ENCODE data around the gene PCDH9. TPM values are rescaled to one million over a fixed set of nuclear protein-coding genes. Genes with fewer than 3 reads are reported as not detected.

PCDH9 gene
- total and polyA plus RNA-seq, 2 of the 13 experiments (the other 11 are each of a cell fraction or from before 2014, with no cell fraction given), result 0.09 TPM; not detected in 1

DNA sequence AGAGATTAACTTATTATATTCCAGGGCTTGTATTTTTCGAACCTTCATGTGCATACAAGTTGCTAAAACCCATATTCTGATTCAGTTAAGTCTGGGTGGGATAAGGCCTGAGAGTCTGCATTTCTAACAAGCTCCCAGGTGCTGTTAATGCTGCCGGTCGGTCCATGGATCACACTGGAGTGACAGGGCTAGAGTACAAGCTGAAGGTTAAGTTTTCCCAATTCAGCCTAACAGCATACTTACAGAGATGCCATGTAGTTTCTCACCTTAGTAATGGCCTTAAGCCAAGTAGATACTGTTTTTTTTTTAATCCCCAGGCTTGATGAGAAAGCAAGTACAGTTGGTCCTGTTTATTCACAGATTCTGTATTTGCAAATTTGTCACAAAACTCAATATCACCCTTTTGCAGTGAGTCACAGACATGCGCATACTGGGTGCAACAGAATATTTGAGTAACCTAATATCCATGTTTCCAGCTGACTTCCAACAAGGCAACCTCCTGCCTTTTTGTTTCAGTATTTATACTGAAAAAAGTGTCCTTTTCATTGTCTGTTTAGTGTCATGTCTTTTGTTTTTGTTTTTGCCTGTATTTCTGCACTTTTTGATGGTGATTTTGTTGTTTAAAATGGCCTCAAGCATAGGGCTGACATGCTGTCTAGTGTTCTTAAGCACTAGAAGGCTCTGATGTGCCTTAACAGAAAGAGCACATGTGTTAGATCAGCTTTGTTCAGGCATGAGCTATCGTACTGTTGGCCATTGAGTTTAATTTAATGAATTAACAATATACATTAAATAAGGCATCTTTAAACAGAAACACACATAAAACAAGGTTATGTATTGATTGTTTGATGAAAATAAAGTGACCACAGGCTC, 875.0 kb downstream of the PCDH9 start (continued):
- TF ChIP-seq ZNF563 (CRISPR knock-in tag; IDR thresholded peaks at IDR 0.05) (no peak), MEIS1 (CRISPR knock-in tag; IDR thresholded peaks at IDR 0.05; ENCODE audit: borderline replicate concordance) (no peak), ZNF691 (CRISPR knock-in tag; IDR thresholded peaks at IDR 0.05; ENCODE audit: borderline replicate concordance, low read depth) (no peak), MXD1 (CRISPR knock-in tag; IDR thresholded peaks at IDR 0.05) (no peak)

DNA sequence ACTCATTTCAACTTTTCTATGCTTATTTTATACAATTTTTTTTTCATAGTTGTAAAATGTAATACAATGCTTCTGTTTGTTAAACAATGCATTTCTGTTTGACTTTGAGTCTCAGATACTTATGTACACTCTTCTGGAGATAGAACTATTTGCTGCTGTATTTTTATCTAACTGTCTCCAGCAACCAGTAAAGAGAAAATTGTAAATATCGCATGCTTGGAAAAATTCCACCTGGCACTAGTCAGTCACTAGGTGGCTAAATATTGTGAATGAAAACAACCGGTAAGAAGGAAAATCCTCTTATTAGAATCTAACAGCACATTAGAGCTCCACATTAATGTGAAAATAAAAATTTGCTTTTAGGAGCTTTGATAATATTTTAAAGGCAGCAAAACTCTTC, 876.5 kb downstream of the PCDH9 start:
- no peak overlapping the region for H3K27ac ChIP-seq (ENCODE audit: extremely low read length, insufficient read depth, low read length)
- no peak for DNase-seq (ENCODE audit: low spot score)
- CTCF ChIA-PET (ENCODE audit: low intra/inter-chr PET ratio, low total read pairs), result no interaction called here
- H3K36me3 ChIP-seq (replicated peaks in 1 of 2; ENCODE audit: control insufficient read depth in 1 of 2, insufficient read depth in 2 of 2, low read length in 2 of 2), result no peaks in the 10 kb centered on the region
- WGBS (ENCODE audit: low lambda C conversion rate), result 0% methylated on average over 2 of the region's 2 CpGs
- ATAC-seq, result no peak
- H2AFZ ChIP-seq (ENCODE audit: low read length), result no peak overlapping the region
- H3K4me2 ChIP-seq (ENCODE audit: low read depth, low read length), result no peak overlapping the region
- no peaks in the 10 kb centered on the region for H4K20me1 ChIP-seq (ENCODE audit: insufficient read depth, low read length)
- H3K9me3 ChIP-seq (ENCODE audit: low read length), result no peaks in the 10 kb centered on the region
- H3K79me2 ChIP-seq (ENCODE audit: insufficient read depth, low read length), result no peaks in the 10 kb centered on the region
- H3K27me3 ChIP-seq (ENCODE audit: control insufficient read depth in 1 of 2, insufficient read depth in 2 of 2, low read length in 2 of 2), result no peaks in the 10 kb centered on the region
- H3K4me1 ChIP-seq (ENCODE audit: insufficient read depth, low read length), result no peaks in the 10 kb centered on the region
- FAIRE-seq, result no peak
- BruUV-seq (replicated peaks), result no TSS peak
- no peak overlapping the region for H3K4me3 ChIP-seq (replicated peaks in 1 of 3; ENCODE audit: insufficient read depth in 1 of 3, low read depth in 2 of 3, low read length in 3 of 3)
- intact Hi-C loops (cut with micrococcal nuclease; ENCODE audit: unreplicated experiment), result no loop called here
- in situ Hi-C loops (cut with HindIII; ENCODE audit: extremely low pct_ligation_motif_present, low pct_unique_long_range_greater_than_20kb), result no loop called here
- H3K9ac ChIP-seq (ENCODE audit: insufficient read depth, low read depth, low read length), result no peak overlapping the region
- POLR2A ChIA-PET, result no interaction called here
- TF ChIP-seq HNRNPK (IDR thresholded peaks at IDR 0.05; ENCODE audit: low read depth, low read length, poor library complexity, severe bottlenecking) (no peak), ZHX2 (IDR thresholded peaks at IDR 0.05; ENCODE audit: low read depth) (no peak), ZHX2 (CRISPR knock-in tag; IDR thresholded peaks at IDR 0.05; ENCODE audit: borderline replicate concordance) (no peak), BRD4 (CRISPR knock-in tag; IDR thresholded peaks at IDR 0.05) (no peak), ZNF136 (CRISPR knock-in tag; IDR thresholded peaks at IDR 0.05; ENCODE audit: low read depth) (no peak), AKAP8 (CRISPR knock-in tag; IDR thresholded peaks at IDR 0.05) (no peak), RAD51 (IDR thresholded peaks at IDR 0.05; ENCODE audit: borderline replicate concordance) (no peak), ERF (CRISPR knock-in tag; IDR thresholded peaks at IDR 0.05) (no peak), PCBP2 (optimal IDR thresholded peaks at IDR 0.05; ENCODE audit: low read depth, low read length, poor library complexity, severe bottlenecking) (no peak), PRMT3 (CRISPR knock-in tag; IDR thresholded peaks at IDR 0.05; ENCODE audit: borderline replicate concordance, low read depth) (no peak), ZNF567 (CRISPR knock-in tag; IDR thresholded peaks at IDR 0.05; ENCODE audit: borderline replicate concordance) (no peak)
